Measurements from ENCODE around the gene ADAM19. TPM values are rescaled to one million over a fixed set of nuclear protein-coding genes. Genes with fewer than 3 reads are reported as not detected.
A peak's percentile ranks its signal among the peaks of the same experiment; 100 is the strongest.

The ADAM19 gene
- polyA plus RNA-seq, 1 donor from 2014 or later: 9.9 TPM

DNA sequence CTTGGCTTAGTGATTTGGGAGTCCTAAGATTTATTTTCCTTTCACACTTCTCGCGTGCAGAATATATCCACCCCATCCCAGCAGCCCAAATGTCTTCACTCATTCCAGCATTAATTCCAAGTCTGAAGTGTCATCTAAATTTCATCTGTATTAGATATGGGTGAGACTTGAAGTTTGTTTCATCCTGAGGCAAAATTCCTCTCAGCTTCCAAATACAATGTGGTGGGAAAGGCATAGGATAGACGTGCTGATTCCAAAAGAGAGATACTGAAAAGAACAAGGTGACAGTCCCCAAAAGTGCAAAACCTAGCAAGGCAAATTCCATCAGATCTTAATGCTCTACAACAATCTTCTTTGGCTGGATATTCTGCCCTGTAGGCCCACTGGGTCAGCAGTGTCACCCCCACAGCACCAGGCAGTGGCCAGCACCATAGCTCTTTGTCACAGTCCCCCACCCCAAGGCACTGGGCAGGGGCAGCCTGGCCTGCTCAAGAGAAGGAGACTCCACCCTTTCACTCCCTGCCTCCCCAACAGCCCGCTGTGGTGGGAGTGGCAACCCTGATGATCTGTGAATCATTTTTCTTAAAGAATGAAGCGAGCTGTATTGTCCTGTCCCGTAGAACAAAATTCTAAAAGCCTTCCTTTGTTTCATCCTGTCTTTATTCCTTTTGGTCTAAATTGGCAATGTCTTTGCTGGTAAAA lies 2.7 kb upstream of the ADAM19 start:
- no peak overlapping the region for H3K27ac ChIP-seq (ENCODE audit: low read length)
- TF ChIP-seq CTCF (IDR thresholded peaks at IDR 0.05; ENCODE audit: poor library complexity, severe bottlenecking): no peak
- TF ChIP-seq POLR2AphosphoS5 (IDR thresholded peaks at IDR 0.05): no peak
- TF ChIP-seq EP300 (conservative IDR thresholded peaks at IDR 0.05; ENCODE audit: poor library complexity, severe bottlenecking): no peak
- TF ChIP-seq MXI1 (conservative IDR thresholded peaks at IDR 0.05; ENCODE audit: poor library complexity, severe bottlenecking): no peak
- no peak for TF ChIP-seq REST (IDR thresholded peaks at IDR 0.05; ENCODE audit: borderline replicate concordance)
- no peak for TF ChIP-seq EZH2 (IDR thresholded peaks at IDR 0.05; ENCODE audit: borderline replicate concordance, insufficient read depth, low read length, poor library complexity, severe bottlenecking)
- no peak for TF ChIP-seq TAF1 (IDR thresholded peaks at IDR 0.05; ENCODE audit: low read depth)
- TF ChIP-seq SMC3 (conservative IDR thresholded peaks at IDR 0.05; ENCODE audit: poor library complexity): no peak
- TF ChIP-seq RAD21 (conservative IDR thresholded peaks at IDR 0.05): no peak
- peaks cover 13% of the 10 kb centered on the region for H3K79me2 ChIP-seq (replicated peaks; ENCODE audit: insufficient read depth, low read length)
- H3K9me3 ChIP-seq (ENCODE audit: low read length): no peaks in the 10 kb centered on the region
- no peak overlapping the region for H3K4me3 ChIP-seq (ENCODE audit: low read length)
- no peaks in the 10 kb centered on the region for H3F3A ChIP-seq (ENCODE audit: insufficient read depth, low read length, poor library complexity, severe bottlenecking)
- no peaks in the 10 kb centered on the region for H3K9me2 ChIP-seq (ENCODE audit: insufficient read depth, low read length)
- H3K4me2 ChIP-seq (ENCODE audit: low read length): no peak overlapping the region
- no peak overlapping the region for H3K9ac ChIP-seq (ENCODE audit: low read length)
- no peaks in the 10 kb centered on the region for H3K36me3 ChIP-seq (ENCODE audit: insufficient read depth, low read length)
- no peaks in the 10 kb centered on the region for H3K27me3 ChIP-seq (ENCODE audit: insufficient read depth, low read depth, low read length)
- H2AFZ ChIP-seq (ENCODE audit: low read depth, low read length): no peak overlapping the region
- H4K20me1 ChIP-seq (ENCODE audit: insufficient read depth): no peaks in the 10 kb centered on the region

DNA sequence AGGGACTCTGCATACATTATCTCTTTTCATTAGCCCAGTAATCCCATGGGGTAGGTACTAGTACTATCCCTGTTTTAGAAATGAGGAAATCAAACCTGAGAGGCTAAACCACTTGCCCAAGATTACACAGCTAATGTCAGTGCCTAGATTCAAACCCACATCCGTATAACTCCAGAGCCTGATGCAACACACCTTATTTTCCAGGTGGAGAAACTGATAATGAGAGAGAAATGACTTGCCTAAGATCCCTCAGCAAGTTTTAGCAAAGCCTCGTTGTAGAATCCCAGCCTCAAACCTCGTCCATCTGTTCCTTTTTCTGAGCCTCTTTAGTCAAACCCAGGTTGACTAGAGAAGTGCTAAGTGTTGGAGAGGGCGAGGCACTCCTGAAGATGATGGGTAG lies 1.1 kb upstream of the ADAM19 start:
- Histone ChIP-seq H3K9me2 (ENCODE audit: insufficient read depth, low read length) (no peaks in the 10 kb centered on the region), H2AFZ (ENCODE audit: low read depth, low read length) (no peak overlapping the region), H3K9me3 (ENCODE audit: low read length) (no peaks in the 10 kb centered on the region), H3K79me2 (replicated peaks; ENCODE audit: insufficient read depth, low read length) (peaks cover 13% of the 10 kb centered on the region), H4K20me1 (ENCODE audit: insufficient read depth) (no peaks in the 10 kb centered on the region), H3K9ac (ENCODE audit: low read length) (no peak overlapping the region), H3K27ac (ENCODE audit: low read length) (no peak overlapping the region), H3K36me3 (ENCODE audit: insufficient read depth, low read length) (no peaks in the 10 kb centered on the region), H3K4me2 (ENCODE audit: low read length) (no peak overlapping the region), H3K4me3 (ENCODE audit: low read length) (peak overlapping the region; percentile 98), H3F3A (ENCODE audit: insufficient read depth, low read length, poor library complexity, severe bottlenecking) (no peaks in the 10 kb centered on the region), H3K27me3 (ENCODE audit: insufficient read depth, low read depth, low read length) (no peaks in the 10 kb centered on the region)
- TF ChIP-seq POLR2AphosphoS5 (IDR thresholded peaks at IDR 0.05) (no peak), MXI1 (conservative IDR thresholded peaks at IDR 0.05; ENCODE audit: poor library complexity, severe bottlenecking) (no peak), EP300 (conservative IDR thresholded peaks at IDR 0.05; ENCODE audit: poor library complexity, severe bottlenecking) (no peak), TAF1 (IDR thresholded peaks at IDR 0.05; ENCODE audit: low read depth) (no peak), EZH2 (IDR thresholded peaks at IDR 0.05; ENCODE audit: borderline replicate concordance, insufficient read depth, low read length, poor library complexity, severe bottlenecking) (no peak)
